ENCODE results near the gene EP400. TPM values are rescaled to one million over a fixed set of nuclear protein-coding genes. Genes with fewer than 3 reads are reported as not detected.

Gene EP400
- polyA plus RNA-seq, 1 donor (not counting 4 experiments of a cell fraction or from before 2014, with no cell fraction given), result 4.1 TPM

DNA sequence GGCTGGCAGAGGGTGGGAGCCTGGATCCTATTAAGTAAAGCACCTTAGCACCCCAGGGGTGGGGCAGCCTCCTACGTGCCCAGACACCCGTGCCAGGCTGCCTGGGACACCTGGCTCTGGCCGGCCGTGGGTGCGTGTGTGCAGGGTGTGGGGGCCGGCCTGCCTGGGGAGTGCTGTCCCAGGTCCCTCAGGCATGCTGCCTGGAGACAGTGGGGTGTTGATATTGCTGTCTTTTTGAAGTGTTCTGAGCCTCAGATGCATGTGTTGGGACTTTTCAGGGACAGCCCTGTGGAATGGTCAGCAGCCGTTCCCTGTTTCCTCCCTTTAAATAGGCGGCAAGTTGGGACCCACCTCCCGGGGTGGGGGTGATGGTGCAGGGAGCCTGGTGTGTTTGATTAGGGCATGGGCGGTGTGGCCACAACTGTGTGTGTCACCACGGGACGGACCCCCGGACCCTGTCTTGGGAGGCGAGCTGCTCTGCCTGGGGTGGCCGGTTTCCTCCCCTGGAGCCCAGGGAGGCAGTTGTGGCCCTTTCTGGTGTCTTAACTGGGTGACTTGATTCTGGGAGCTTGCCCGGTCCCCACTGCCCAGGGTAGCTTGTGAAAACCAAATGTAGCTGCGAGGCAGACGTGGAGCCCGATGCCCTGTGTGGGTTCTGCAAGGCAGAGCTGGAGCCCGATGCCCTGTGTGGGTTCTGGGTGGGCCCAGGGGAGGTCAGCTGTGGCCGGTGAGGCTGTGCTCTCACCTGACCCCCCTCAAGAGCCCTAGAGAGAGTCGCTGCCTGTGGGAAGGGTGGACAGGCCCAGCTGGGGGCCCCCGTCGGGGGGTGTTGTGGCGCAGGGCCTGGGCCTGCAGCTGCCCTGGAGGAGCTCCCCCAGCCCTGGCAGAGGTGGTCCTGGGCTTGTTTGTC lies 47.2 kb upstream of the EP400 start:
- Histone ChIP-seq H3K9ac (ENCODE audit: control insufficient read depth, extremely low read depth, insufficient read depth, low read length) (no peak overlapping the region), H3K36me3 (ENCODE audit: control insufficient read depth in 2 of 2, extremely low read depth in 1 of 2, insufficient read depth in 2 of 2, low read length in 2 of 2) (peaks cover 0 to 3% of the 10 kb centered on the region in 2 experiments), H3K4me1 (ENCODE audit: control insufficient read depth, extremely low read depth, insufficient read depth, low read length) (peaks cover 9% of the 10 kb centered on the region), H4K20me1 (ENCODE audit: control insufficient read depth, extremely low read depth, insufficient read depth, low read length) (no peaks in the 10 kb centered on the region), H3K4me3 (ENCODE audit: control insufficient read depth in 2 of 3, extremely low read depth in 1 of 3, insufficient read depth in 2 of 3, low read depth in 1 of 3, low read length in 3 of 3) (no peak overlapping the region), H2AFZ (ENCODE audit: control insufficient read depth, low read length) (no peak overlapping the region), H3K27me3 (ENCODE audit: control insufficient read depth, extremely low read depth, insufficient read depth, low read length) (no peaks in the 10 kb centered on the region), H3K9me1 (ENCODE audit: control insufficient read depth, extremely low read depth, insufficient read depth, low read length) (no peaks in the 10 kb centered on the region), H3K79me2 (ENCODE audit: control insufficient read depth, insufficient read depth, low read length) (no peaks in the 10 kb centered on the region), H3K4me2 (ENCODE audit: control insufficient read depth, extremely low read depth, insufficient read depth, low read depth, low read length) (no peak overlapping the region), H3K9me3 (ENCODE audit: control insufficient read depth, low read depth, low read length) (no peaks in the 10 kb centered on the region), H3K27ac (ENCODE audit: control insufficient read depth, insufficient read depth, low read length) (no peak overlapping the region)
- dilution Hi-C loops (cut with MboI; ENCODE audit: extremely low pct_ligation_motif_present, low sequenced_read_pairs), result no loop called here
- no peak for FAIRE-seq
- no peak for TF ChIP-seq EZH2 (IDR thresholded peaks at IDR 0.05; ENCODE audit: low read length)
- TF ChIP-seq, protein P1, sequence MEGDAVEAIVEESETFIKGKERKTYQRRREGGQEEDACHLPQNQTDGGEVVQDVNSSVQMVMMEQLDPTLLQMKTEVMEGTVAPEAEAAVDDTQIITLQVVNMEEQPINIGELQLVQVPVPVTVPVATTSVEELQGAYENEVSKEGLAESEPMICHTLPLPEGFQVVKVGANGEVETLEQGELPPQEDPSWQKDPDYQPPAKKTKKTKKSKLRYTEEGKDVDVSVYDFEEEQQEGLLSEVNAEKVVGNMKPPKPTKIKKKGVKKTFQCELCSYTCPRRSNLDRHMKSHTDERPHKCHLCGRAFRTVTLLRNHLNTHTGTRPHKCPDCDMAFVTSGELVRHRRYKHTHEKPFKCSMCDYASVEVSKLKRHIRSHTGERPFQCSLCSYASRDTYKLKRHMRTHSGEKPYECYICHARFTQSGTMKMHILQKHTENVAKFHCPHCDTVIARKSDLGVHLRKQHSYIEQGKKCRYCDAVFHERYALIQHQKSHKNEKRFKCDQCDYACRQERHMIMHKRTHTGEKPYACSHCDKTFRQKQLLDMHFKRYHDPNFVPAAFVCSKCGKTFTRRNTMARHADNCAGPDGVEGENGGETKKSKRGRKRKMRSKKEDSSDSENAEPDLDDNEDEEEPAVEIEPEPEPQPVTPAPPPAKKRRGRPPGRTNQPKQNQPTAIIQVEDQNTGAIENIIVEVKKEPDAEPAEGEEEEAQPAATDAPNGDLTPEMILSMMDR (optimal IDR thresholded peaks at IDR 0.05 in 1 of 3, IDR thresholded peaks at IDR 0.05 in 1 of 3, conservative IDR thresholded peaks at IDR 0.05 in 1 of 3; ENCODE audit: extremely low read depth in 1 of 3, insufficient read depth in 2 of 3, low read length in 3 of 3), result no peak
- DNase-seq (ENCODE audit: low read depth, low spot score), result no peak

- Histone ChIP-seq H2AFZ (ENCODE audit: control insufficient read depth, low read length) (no peak overlapping the region), H4K20me1 (ENCODE audit: control insufficient read depth, extremely low read depth, insufficient read depth, low read length) (no peaks in the 10 kb centered on the region), H3K27ac (ENCODE audit: control insufficient read depth, insufficient read depth, low read length) (no peak overlapping the region), H3K9me1 (ENCODE audit: control insufficient read depth, extremely low read depth, insufficient read depth, low read length) (no peaks in the 10 kb centered on the region), H3K9me3 (ENCODE audit: control insufficient read depth, low read depth, low read length) (no peaks in the 10 kb centered on the region), H3K4me3 (ENCODE audit: control insufficient read depth in 2 of 3, extremely low read depth in 1 of 3, insufficient read depth in 2 of 3, low read depth in 1 of 3, low read length in 3 of 3) (no peak overlapping the region), H3K4me2 (ENCODE audit: control insufficient read depth, extremely low read depth, insufficient read depth, low read depth, low read length) (no peak overlapping the region), H3K27me3 (ENCODE audit: control insufficient read depth, extremely low read depth, insufficient read depth, low read length) (no peaks in the 10 kb centered on the region), H3K9ac (ENCODE audit: control insufficient read depth, extremely low read depth, insufficient read depth, low read length) (no peak overlapping the region), H3K36me3 (ENCODE audit: control insufficient read depth in 2 of 2, extremely low read depth in 1 of 2, insufficient read depth in 2 of 2, low read length in 2 of 2) (peaks cover 0 to 3% of the 10 kb centered on the region in 2 experiments), H3K79me2 (ENCODE audit: control insufficient read depth, insufficient read depth, low read length) (no peaks in the 10 kb centered on the region), H3K4me1 (ENCODE audit: control insufficient read depth, extremely low read depth, insufficient read depth, low read length) (peaks cover 9% of the 10 kb centered on the region)
- dilution Hi-C loops (cut with MboI; ENCODE audit: extremely low pct_ligation_motif_present, low sequenced_read_pairs), result no loop called here
- TF ChIP-seq EZH2 (IDR thresholded peaks at IDR 0.05; ENCODE audit: low read length), result no peak
- TF ChIP-seq, protein P1 (optimal IDR thresholded peaks at IDR 0.05 in 1 of 3, IDR thresholded peaks at IDR 0.05 in 1 of 3, conservative IDR thresholded peaks at IDR 0.05 in 1 of 3; ENCODE audit: extremely low read depth in 1 of 3, insufficient read depth in 2 of 3, low read length in 3 of 3), result no peak
- FAIRE-seq (no peak), DNase-seq (ENCODE audit: low read depth, low spot score) (no peak)
Observed at GRCh38 chr12:131903270-131904255, 46.2 kb upstream of the EP400 start.
